Pericardium fibroblast (primary cell): ENCODE measurements around the gene KRTAP27-1. TPM values are rescaled to one million over a fixed set of nuclear protein-coding genes. Genes with fewer than 3 reads are reported as not detected.

Experiments
- total RNA-seq: library from RNA; depleted of rRNA; stranded (reverse); fragments of >200 nt; gene quantifications from 2 replicates; pipeline ENCODE4 v1.2.3, GENCODE V29; 2015

The KRTAP27-1 gene, protein sequence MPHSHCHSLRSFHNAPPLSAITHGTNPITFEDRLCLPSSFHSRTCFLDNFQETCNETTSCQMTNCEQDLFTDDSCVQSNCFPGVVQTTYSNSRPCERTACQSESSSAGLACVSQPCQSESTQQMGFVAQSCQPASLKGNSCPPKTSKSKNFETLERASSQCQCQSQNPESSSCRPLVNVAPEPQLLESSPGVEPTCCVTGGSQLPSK
- total RNA-seq, result not detected in 2 replicates

DNA sequence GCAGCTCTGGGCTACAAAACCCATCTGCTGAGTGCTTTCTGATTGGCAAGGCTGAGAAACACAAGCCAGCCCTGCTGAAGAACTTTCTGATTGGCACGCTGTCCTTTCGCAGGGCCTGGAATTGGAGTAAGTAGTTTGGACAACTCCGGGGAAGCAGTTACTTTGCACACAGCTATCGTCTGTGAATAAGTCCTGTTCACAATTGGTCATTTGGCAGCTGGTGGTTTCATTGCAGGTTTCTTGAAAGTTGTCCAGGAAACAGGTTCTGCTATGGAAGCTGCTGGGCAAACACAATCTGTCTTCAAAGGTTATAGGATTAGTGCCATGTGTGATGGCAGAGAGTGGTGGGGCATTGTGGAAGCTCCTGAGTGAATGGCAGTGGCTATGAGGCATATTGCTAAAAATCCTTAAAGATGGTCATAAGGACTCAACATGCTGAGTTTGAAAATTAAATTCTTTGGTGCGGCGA lies at the start of gene KRTAP27-1:
KRTAP27-1 (minus strand) TSS at position 419 of the 469 bp plus-strand sequence; CDS start at position 393, 26 bp downstream.

DNA sequence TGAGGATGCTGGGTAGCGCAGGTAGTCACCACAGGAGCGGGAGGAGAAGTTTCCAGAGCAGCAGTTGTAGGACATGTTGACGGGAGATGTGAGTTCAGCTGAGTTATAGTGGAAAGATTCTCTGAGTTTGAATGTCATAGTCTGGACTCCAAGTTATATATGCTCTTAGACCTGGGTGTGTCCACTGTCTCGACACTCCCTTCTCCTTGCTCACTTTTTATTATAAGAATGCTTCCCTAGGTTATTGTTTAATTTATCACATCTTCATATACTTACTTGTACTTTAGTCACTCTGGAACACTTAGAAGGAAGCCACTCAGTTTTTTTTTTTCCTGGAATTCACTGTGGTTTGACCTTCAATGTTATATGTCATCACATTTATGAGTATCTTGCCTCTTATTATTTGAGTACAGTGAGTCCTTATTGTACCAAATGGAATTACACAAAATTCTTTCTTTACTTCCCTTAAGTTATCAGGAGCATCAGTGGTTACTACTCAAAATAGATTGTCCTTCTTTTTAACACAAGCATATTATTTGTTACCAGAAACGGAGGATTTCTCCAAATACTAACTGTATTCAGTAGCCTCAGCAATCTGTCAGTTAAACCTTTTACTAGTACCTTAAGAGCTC lies 34.8 kb upstream of the KRTAP27-1 start, which contains the start of gene KRTAP13-2:
KRTAP13-2 (minus strand) TSS at position 133 of the 632 bp plus-strand sequence; CDS start at position 75, 58 bp downstream.

DNA sequence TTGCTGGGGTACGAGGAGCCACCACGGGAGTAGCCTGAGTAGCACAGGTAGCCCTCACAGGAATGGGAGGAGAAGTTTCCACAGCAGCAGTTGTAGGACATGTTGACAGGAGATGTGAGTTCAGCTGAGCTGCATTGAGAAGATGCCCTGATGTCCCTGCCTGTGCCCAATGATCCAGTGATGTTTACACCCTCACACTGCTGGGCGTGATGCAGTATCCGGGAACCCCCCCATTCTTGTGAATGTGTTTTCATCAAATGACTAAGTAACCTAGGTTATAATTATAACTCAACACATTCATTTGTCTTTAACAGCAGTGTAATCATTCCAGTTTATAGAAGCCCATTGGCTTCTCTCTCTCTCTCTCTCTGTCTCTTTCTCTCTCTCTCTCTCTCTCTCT lies 11.0 kb upstream of the KRTAP27-1 start, which contains the start of gene KRTAP23-1:
KRTAP23-1 (minus strand) TSS at position 101 of the 400 bp plus-strand sequence; CDS start at position 101, 0 bp downstream.

DNA sequence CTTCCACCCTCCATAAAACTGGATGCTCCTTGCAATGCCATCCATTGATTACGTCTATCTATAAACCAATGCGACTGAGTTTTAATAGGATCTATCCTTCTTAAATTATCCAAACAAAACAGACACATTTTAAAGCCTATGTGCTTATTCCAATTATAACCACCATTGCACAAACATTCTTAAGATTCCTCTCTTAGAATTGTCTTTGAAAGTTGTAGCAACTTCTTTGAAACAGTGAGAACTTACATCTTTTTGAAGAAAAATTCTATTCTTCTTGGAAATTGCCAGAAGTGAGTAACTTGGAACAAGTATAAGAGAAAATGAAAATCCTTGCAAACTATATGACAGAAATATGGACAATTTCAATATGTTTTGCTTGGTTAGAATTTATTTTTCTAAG lies 17.3 kb downstream of the KRTAP27-1 start, which contains the start of gene KRTAP26-1:
KRTAP26-1 (minus strand) TSS at position 101 of the 400 bp plus-strand sequence. CDS start 280 bp downstream, outside the sequence.

DNA sequence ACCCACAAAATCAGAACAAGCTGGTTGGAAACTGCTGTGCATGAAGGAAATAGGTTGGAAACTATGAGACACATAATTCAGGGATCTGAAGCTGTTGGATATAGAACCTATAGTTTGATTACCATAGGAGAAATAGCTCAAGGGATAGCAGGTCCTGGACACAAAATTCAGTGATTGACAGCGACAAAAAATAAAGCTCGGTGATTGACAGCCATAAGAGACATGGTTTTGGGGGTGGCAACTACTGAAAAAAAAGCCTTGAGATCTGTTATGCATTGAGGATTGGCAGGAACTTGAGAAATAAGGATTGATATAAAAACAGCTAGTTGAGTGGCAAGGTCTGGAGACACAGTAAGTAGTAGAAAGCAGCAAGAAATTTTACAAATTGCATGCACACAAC lies 48.3 kb downstream of the KRTAP27-1 start, which contains the start of gene KRTAP25-1:
KRTAP25-1 (minus strand) TSS at position 300 of the 400 bp plus-strand sequence; CDS start at position 276, 24 bp downstream.

Other genes starting within 250 kb of the KRTAP27-1 start
- gene CLDN17, start 170.9 kb downstream of the KRTAP27-1 start, total RNA-seq, result not detected in 2 replicates
- not detected in 2 replicates for gene CLDN8, start 121.6 kb downstream of the KRTAP27-1 start, total RNA-seq
- gene KRTAP24-1, start 54.7 kb downstream of the KRTAP27-1 start, total RNA-seq, result not detected in 2 replicates
- gene KRTAP25-1, start 48.2 kb downstream of the KRTAP27-1 start, total RNA-seq, result not detected in 2 replicates
- gene KRTAP26-1, start 17.4 kb downstream of the KRTAP27-1 start, total RNA-seq, result not detected in 2 replicates
- not detected in 2 replicates for gene KRTAP23-1, start 10.9 kb upstream of the KRTAP27-1 start, total RNA-seq
- not detected in 2 replicates for gene KRTAP13-2, start 34.6 kb upstream of the KRTAP27-1 start, total RNA-seq
- not detected in 2 replicates for gene KRTAP13-1, start 58.3 kb upstream of the KRTAP27-1 start, total RNA-seq
- not detected in 2 replicates for gene KRTAP13-3, start 88.2 kb upstream of the KRTAP27-1 start, total RNA-seq
- not detected in 2 replicates for gene KRTAP13-4, start 92.5 kb upstream of the KRTAP27-1 start, total RNA-seq
- not detected in 2 replicates for gene KRTAP15-1, start 102.6 kb upstream of the KRTAP27-1 start, total RNA-seq
- not detected in 2 replicates for gene KRTAP19-1, start 142.7 kb upstream of the KRTAP27-1 start, total RNA-seq
- gene KRTAP19-2, start 149.7 kb upstream of the KRTAP27-1 start, total RNA-seq, result not detected in 2 replicates
- not detected in 2 replicates for gene KRTAP19-3, start 154.3 kb upstream of the KRTAP27-1 start, total RNA-seq
- gene KRTAP19-4, start 159.5 kb upstream of the KRTAP27-1 start, total RNA-seq, result not detected in 2 replicates
- gene KRTAP19-5, start 164.4 kb upstream of the KRTAP27-1 start, total RNA-seq, result not detected in 2 replicates
- gene KRTAP19-6, start 204.2 kb upstream of the KRTAP27-1 start, total RNA-seq, result not detected in 2 replicates
- not detected in 2 replicates for gene KRTAP19-7, start 223.6 kb upstream of the KRTAP27-1 start, total RNA-seq